ENCODE measurements around the gene DMPK. TPM values are rescaled to one million over a fixed set of nuclear protein-coding genes. Genes with fewer than 3 reads are reported as not detected.

DMPK gene
- total and polyA plus RNA-seq, 9 of the 15 experiments (the other 6 are each of a cell fraction or from before 2014, with no cell fraction given): 0.24 to 31.3 (median 7.3) TPM

DNA sequence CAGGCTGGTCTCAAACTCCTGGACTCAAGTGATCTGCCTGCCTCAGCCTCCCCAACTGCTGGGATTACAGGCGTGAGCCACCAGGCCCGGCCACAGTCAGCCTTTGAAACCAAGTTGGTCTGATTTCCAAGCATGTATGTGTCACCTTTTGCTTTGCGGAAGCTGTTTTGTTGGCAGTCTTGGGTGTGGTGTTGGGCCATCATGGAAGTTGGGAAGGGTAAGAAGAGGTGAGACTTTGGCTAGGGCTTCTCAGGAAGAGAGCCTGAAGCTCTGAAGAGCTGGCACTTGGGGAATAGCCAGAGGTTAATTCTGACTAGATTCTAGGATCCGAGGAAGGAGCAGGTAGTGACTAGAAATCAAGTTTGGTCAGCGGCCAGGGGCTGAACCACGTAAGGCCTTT, 30.0 kb upstream of the DMPK start:
- Histone ChIP-seq H3K4me1 (replicated peaks in 1 of 2; ENCODE audit: control insufficient read depth in 2 of 2, insufficient read depth in 2 of 2, low read length in 2 of 2) (peaks cover 13 to 34% of the 10 kb centered on the region in 2 experiments; a peak in 4 of 5 replicates), H3K79me2 (ENCODE audit: control insufficient read depth, insufficient read depth, low read length) (no peaks in the 10 kb centered on the region), H2AFZ (ENCODE audit: low read depth, low read length) (no peak overlapping the region), H3K36me3 (ENCODE audit: control insufficient read depth, insufficient read depth, low read length) (peaks cover 21% of the 10 kb centered on the region; the same call in 2 of the 3 replicates), H3K27me3 (ENCODE audit: control insufficient read depth in 2 of 2, insufficient read depth in 2 of 2, low read length in 2 of 2) (no peaks in the 10 kb centered on the region), H3K9me1 (ENCODE audit: control insufficient read depth, insufficient read depth, low read length) (no peaks in the 10 kb centered on the region), H3K9ac (ENCODE audit: insufficient read depth in 1 of 2, low read depth in 2 of 2, low read length in 2 of 2) (no peak overlapping the region), H3K4me3 (no peak overlapping the region), H3K9me3 (replicated peaks; ENCODE audit: control insufficient read depth, insufficient read depth, low read depth, low read length) (no peaks in the 10 kb centered on the region), H3K4me2 (ENCODE audit: insufficient read depth, low read length) (no peak overlapping the region), H4K20me1 (replicated peaks; ENCODE audit: control insufficient read depth, insufficient read depth, low read length) (no peaks in the 10 kb centered on the region), H3K27ac (ENCODE audit: extremely low read depth, low read depth, low read length) (no peak overlapping the region)
- TF ChIP-seq, protein P1, sequence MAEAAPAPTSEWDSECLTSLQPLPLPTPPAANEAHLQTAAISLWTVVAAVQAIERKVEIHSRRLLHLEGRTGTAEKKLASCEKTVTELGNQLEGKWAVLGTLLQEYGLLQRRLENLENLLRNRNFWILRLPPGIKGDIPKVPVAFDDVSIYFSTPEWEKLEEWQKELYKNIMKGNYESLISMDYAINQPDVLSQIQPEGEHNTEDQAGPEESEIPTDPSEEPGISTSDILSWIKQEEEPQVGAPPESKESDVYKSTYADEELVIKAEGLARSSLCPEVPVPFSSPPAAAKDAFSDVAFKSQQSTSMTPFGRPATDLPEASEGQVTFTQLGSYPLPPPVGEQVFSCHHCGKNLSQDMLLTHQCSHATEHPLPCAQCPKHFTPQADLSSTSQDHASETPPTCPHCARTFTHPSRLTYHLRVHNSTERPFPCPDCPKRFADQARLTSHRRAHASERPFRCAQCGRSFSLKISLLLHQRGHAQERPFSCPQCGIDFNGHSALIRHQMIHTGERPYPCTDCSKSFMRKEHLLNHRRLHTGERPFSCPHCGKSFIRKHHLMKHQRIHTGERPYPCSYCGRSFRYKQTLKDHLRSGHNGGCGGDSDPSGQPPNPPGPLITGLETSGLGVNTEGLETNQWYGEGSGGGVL (CRISPR knock-in tag; IDR thresholded peaks at IDR 0.05): no peak
- TF ChIP-seq POLR2H (tag; IDR thresholded peaks at IDR 0.05; ENCODE audit: low read depth) (no peak), PHF21A (IDR thresholded peaks at IDR 0.05; ENCODE audit: borderline replicate concordance, low read depth) (no peak), MECOM (CRISPR knock-in tag; IDR thresholded peaks at IDR 0.05) (no peak), STAG1 (CRISPR knock-in tag; IDR thresholded peaks at IDR 0.05; ENCODE audit: borderline replicate concordance) (no peak), FOS (IDR thresholded peaks at IDR 0.05; ENCODE audit: extremely low read depth, insufficient read length) (no peak), TARDBP (IDR thresholded peaks at IDR 0.05) (no peak), NR1H2 (CRISPR knock-in tag; IDR thresholded peaks at IDR 0.05) (no peak), FOXP1 (CRISPR knock-in tag; IDR thresholded peaks at IDR 0.05) (no peak), TFAM (CRISPR knock-in tag; conservative IDR thresholded peaks at IDR 0.05) (no peak), HMG20A (CRISPR knock-in tag; conservative IDR thresholded peaks at IDR 0.05) (no peak), TCF3 (CRISPR knock-in tag; IDR thresholded peaks at IDR 0.05) (no peak), ZBTB7A (IDR thresholded peaks at IDR 0.05; ENCODE audit: borderline replicate concordance, control insufficient read depth, low read depth, low read length) (no peak), CEBPB (tag; IDR thresholded peaks at IDR 0.05) (no peak), IFI16 (CRISPR knock-in tag; IDR thresholded peaks at IDR 0.05) (no peak)
- TF ChIP-seq, protein P2, sequence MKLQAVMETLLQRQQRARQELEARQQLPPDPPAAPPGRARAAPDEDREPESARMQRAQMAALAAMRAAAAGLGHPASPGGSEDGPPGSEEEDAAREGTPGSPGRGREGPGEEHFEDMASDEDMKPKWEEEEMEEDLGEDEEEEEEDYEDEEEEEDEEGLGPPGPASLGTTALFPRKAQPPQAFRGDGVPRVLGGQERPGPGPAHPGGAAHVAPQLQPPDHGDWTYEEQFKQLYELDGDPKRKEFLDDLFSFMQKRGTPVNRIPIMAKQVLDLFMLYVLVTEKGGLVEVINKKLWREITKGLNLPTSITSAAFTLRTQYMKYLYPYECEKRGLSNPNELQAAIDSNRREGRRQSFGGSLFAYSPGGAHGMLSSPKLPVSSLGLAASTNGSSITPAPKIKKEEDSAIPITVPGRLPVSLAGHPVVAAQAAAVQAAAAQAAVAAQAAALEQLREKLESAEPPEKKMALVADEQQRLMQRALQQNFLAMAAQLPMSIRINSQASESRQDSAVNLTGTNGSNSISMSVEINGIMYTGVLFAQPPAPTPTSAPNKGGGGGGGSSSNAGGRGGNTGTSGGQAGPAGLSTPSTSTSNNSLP (IDR thresholded peaks at IDR 0.05; ENCODE audit: borderline replicate concordance, low read depth, low read length): no peak
- TF ChIP-seq, protein P3, sequence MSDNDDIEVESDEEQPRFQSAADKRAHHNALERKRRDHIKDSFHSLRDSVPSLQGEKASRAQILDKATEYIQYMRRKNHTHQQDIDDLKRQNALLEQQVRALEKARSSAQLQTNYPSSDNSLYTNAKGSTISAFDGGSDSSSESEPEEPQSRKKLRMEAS (CRISPR knock-in tag; IDR thresholded peaks at IDR 0.05): no peak
- TF ChIP-seq, protein P4, sequence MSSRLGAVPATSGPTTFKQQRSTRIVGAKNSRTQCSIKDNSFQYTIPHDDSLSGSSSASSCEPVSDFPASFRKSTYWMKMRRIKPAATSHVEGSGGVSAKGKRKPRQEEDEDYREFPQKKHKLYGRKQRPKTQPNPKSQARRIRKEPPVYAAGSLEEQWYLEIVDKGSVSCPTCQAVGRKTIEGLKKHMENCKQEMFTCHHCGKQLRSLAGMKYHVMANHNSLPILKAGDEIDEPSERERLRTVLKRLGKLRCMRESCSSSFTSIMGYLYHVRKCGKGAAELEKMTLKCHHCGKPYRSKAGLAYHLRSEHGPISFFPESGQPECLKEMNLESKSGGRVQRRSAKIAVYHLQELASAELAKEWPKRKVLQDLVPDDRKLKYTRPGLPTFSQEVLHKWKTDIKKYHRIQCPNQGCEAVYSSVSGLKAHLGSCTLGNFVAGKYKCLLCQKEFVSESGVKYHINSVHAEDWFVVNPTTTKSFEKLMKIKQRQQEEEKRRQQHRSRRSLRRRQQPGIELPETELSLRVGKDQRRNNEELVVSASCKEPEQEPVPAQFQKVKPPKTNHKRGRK (tag; IDR thresholded peaks at IDR 0.05): no peak
- WGBS (ENCODE audit: insufficient coverage, low coverage, missing lambda C conversion rate): 71% methylated on average over 6 of the region's 6 CpGs
- ATAC-seq (no peak), DNase-seq (ENCODE audit: extremely low read depth in 1 of 4, low spot score in 3 of 4) (no peak), FAIRE-seq (no peak)
- in situ Hi-C loops (cut with MboI): no loop called here
- intact Hi-C loops (cut with micrococcal nuclease): loop anchor here (10.0 kb wide), 1 partner anchor 263 kb away; no protein-coding TSS in a partner anchor
- no TSS peak for BruUV-seq (replicated peaks)
- CTCF ChIA-PET (ENCODE audit: low intra/inter-chr PET ratio): no interaction called here
- POLR2A ChIA-PET: interaction anchor here (0.6 kb wide), 1 partner anchor 17 kb away, joined by 4 read pairs; no protein-coding TSS in a partner anchor

All from K562 (cell line).